GM12878 (cell line): Measurements from ENCODE around the gene LYPD4. TPM values are rescaled to one million over a fixed set of nuclear protein-coding genes. Genes with fewer than 3 reads are reported as not detected.

Experiments
- ATAC-seq: fragments of 200-7000 bp; cut with Tn5 transposase; 3 replicates; pipeline ENCODE4 v1.9.1; 2020; ENCODE audit warnings: mild to moderate bottlenecking, moderate library complexity
- BruUV-seq: library from RNA; stranded (reverse); fragments of 400-500 nt; replicated peaks from 2 replicates; lab custom pipeline; 2021; lab: Mats Ljungman, UMichigan
- CTCF ChIA-PET: fragments of 300-600 bp; sonication (Branson Sonifier 250); formaldehyde crosslinking; extraction: SDS; loops from one replicate; lab custom pipeline; 2021; ENCODE audit warnings: inconsistent platforms; lab: Yijun Ruan, JAX
- POLR2A ChIA-PET: fragments of 350-600 bp; formaldehyde crosslinking; extraction: SDS; loops from one replicate; lab custom pipeline; 2021; ENCODE audit warnings: inconsistent platforms; lab: Charles Lee
- RAD21 ChIA-PET: fragments of 300-600 bp; sonication (Branson Sonifier 250); formaldehyde crosslinking; loops from one replicate; lab custom pipeline; 2023; ENCODE audit warnings: antibody characterized with exemption; ENCODE audit not compliant: unreplicated experiment; lab: Charles Lee
- SMC1A ChIA-PET: fragments of 300-600 bp; sonication (Branson Sonifier 250); formaldehyde crosslinking; loops from one replicate; lab custom pipeline; 2023; ENCODE audit not compliant: unreplicated experiment, uncharacterized antibody; lab: Charles Lee
- DNase-seq: peaks from one replicate; pipeline ENCODE4 v3.0.0-alpha.2; 2011; ENCODE audit warnings: low read depth, low spot score
- FAIRE-seq: peaks from 3 replicates; lab custom pipeline; 2011; peaks lifted over from hg19 to GRCh38; lab: Jason Lieb, UNC
- H2AFZ ChIP-seq: 2 replicates; pipeline ENCODE4 v1.6.0; 2011; ENCODE audit warnings: low read depth, low read length, control low read depth; ENCODE audit not compliant: control insufficient read depth
- H3K27ac ChIP-seq: 2 replicates; pipeline ENCODE4 v1.5.1; 2011; ENCODE audit warnings: control low read depth; ENCODE audit not compliant: control insufficient read depth, insufficient read depth
- H3K27me3 ChIP-seq, 2 experiments: replicated peaks in 1 of 2; 2 replicates each; pipeline versions ENCODE4 v1.6.0 to v1.6.1; 2011; ENCODE audit warnings: low read length in 1 of 2; ENCODE audit not compliant: control insufficient read depth in 2 of 2, insufficient read depth in 2 of 2
- H3K36me3 ChIP-seq, 2 experiments: 2 replicates each; pipeline ENCODE4 v1.5.1; 2011; ENCODE audit warnings: low read length in 1 of 2; ENCODE audit not compliant: control insufficient read depth in 2 of 2, insufficient read depth in 2 of 2
- H3K4me1 ChIP-seq: 2 replicates; pipeline ENCODE4 v1.6.1; 2011; ENCODE audit warnings: mild to moderate bottlenecking, low read length, moderate library complexity, mixed read lengths; ENCODE audit not compliant: control insufficient read depth, insufficient read depth
- H3K4me2 ChIP-seq: 2 replicates; pipeline ENCODE4 v1.6.0; 2011; ENCODE audit warnings: control low read depth; ENCODE audit not compliant: control insufficient read depth, insufficient read depth
- H3K4me3 ChIP-seq: fragments of 200-600 bp; sonication (generic); 2 replicates; pipeline ENCODE4 v1.5.1; 2016
- H3K79me2 ChIP-seq: 2 replicates; pipeline ENCODE4 v1.6.0; 2011; ENCODE audit warnings: low read length; ENCODE audit not compliant: control insufficient read depth, insufficient read depth
- H3K9ac ChIP-seq: 2 replicates; pipeline ENCODE4 v1.8.0; 2011; ENCODE audit warnings: low read length, control low read depth, mixed read lengths; ENCODE audit not compliant: control insufficient read depth, insufficient read depth
- H3K9me3 ChIP-seq: replicated peaks from 3 replicates; pipeline ENCODE4 v1.5.1; 2011; ENCODE audit warnings: mild to moderate bottlenecking, low read length; ENCODE audit not compliant: control insufficient read depth, insufficient read depth
- H4K20me1 ChIP-seq: 2 replicates; pipeline ENCODE4 v1.6.0; 2011; ENCODE audit not compliant: control insufficient read depth, insufficient read depth
- BMI1 ChIP-seq: fragments of 450-650 bp; IDR thresholded peaks from 2 replicates; pipeline ENCODE4 v1.6.1; 2016; ENCODE audit warnings: mild to moderate bottlenecking, moderate library complexity, borderline replicate concordance
- ESRRA ChIP-seq: IDR thresholded peaks from 2 replicates; pipeline ENCODE4 v1.6.1; 2012; ENCODE audit warnings: mild to moderate bottlenecking, low read length, improper control_type of control experiment
- HCFC1 ChIP-seq: fragments of 150-350 bp; IDR thresholded peaks from 2 replicates; pipeline ENCODE4 v1.6.1; 2014; ENCODE audit warnings: low read length
- IKZF1 ChIP-seq: fragments of 450-650 bp; conservative IDR thresholded peaks from 2 replicates; pipeline ENCODE4 v1.6.1; 2017; ENCODE audit warnings: antibody characterized with exemption, mild to moderate bottlenecking
- IRF4 ChIP-seq: IDR thresholded peaks from 2 replicates; pipeline ENCODE4 v1.6.1; 2011; ENCODE audit warnings: low read depth, low read length
- SMARCA5 ChIP-seq: fragments of 450-650 bp; IDR thresholded peaks from 2 replicates; pipeline ENCODE4 v1.6.1; 2017; ENCODE audit warnings: mild to moderate bottlenecking
- SPI1 ChIP-seq: IDR thresholded peaks from 2 replicates; pipeline ENCODE4 v1.6.1; 2011; ENCODE audit warnings: low read depth, mild to moderate bottlenecking, low read length, moderate library complexity, borderline replicate concordance; ENCODE audit not compliant: insufficient read depth
- SRF ChIP-seq, 2 experiments: IDR thresholded peaks; 2 replicates each; pipeline ENCODE4 v1.6.1; 2011; ENCODE audit warnings: low read depth in 2 of 2, low read length in 2 of 2, mild to moderate bottlenecking in 1 of 2, moderate library complexity in 1 of 2
- WGBS: methylation state at CpG from one replicate; pipeline ENCODE4 v1.1.6; 2016; ENCODE audit warnings: low lambda C conversion rate; ENCODE audit not compliant: insufficient replicate concordance, insufficient coverage; ENCODE audit errors: missing lambda C conversion rate; 5-methylcytosine and 5-hydroxymethylcytosine counted together
- in situ Hi-C: fragments of 300-500 bp; cut with MboI; formaldehyde crosslinking; loops from 9 replicates; pipeline ENCODE4 v1.14.3; 2018; ENCODE audit warnings: mixed read lengths
- intact Hi-C: fragments of 100-400 bp; cut with micrococcal nuclease; formaldehyde crosslinking; loops from one replicate; pipeline ENCODE4 v1.14.2; 2022; ENCODE audit not compliant: unreplicated experiment
- polyA plus RNA-seq, 11 experiments: library from polyadenylated mRNA; depleted of rRNA in 4 of 11; unstranded in 6 of 11; stranded (reverse) in 5 of 11; fragments of >200 nt; fragmentation: Nextera tagmentation in 4 of 11; fragmentation: Illumina TruSeq in 1 of 11; extraction: Ambion mirVana in 4 of 11; extraction: Trizol in 1 of 11; gene quantifications; 1 replicate in 1 of 11; 2 replicates in 10 of 11; pipeline versions ENCODE4 v1.2.1 to v1.2.3, GENCODE V29; 2011 to 2016; ENCODE audit warnings: inconsistent platforms in 2 of 11, missing spikeins in 2 of 11, low read depth in 1 of 11
- total RNA-seq, 4 experiments: library from RNA; depleted of rRNA in 3 of 4; stranded (reverse); fragments of >200 nt in 3 of 4; fragmentation: Illumina TruSeq in 1 of 4; extraction: Trizol in 1 of 4; gene quantifications; 2 replicates each; pipeline versions ENCODE4 v1.2.1 to v1.2.3, GENCODE V29; 2013 to 2021
- TF ChIP-seq, protein P1 (sequence below): fragments of 450-650 bp; IDR thresholded peaks from 2 replicates; pipeline ENCODE4 v1.6.1; 2018; ENCODE audit warnings: borderline replicate concordance, mild to moderate bottlenecking; ENCODE audit not compliant: partially characterized antibody
- TF ChIP-seq, protein P2 (sequence below): fragments of 450-650 bp; formaldehyde crosslinking; IDR thresholded peaks from 2 replicates; pipeline ENCODE4 v1.5.0; 2022; ENCODE audit warnings: mild to moderate bottlenecking, missing genetic modification characterization
- TF ChIP-seq, protein P3 (sequence below): IDR thresholded peaks from 2 replicates; pipeline ENCODE4 v1.6.1; 2012; ENCODE audit warnings: low read depth, low read length, improper control_type of control experiment

LYPD4 gene
- total and polyA plus RNA-seq, 10 of the 15 experiments (the other 5 are each of a cell fraction or from before 2014, with no cell fraction given): not detected

DNA sequence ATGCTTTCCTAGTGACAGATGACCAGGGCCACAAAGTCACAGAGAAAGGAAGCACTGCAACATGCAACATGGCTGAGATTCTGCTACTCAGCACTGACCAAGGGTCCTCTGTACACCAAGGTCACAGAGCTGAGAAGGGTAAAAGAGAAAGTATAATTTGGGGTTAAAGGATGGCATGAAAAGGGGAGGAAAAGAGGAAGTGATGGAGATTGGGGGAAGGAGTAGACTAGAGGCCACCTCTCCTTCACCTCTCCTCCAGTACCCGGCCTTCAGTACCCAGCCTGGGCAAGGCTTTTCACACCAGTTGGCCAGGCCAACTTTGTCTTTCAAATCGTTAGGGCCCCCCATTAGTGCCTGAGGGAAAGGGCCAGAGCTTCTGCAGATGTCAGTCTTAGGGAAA lies 9.3 kb upstream of the LYPD4 start:
- FAIRE-seq (no peak), ATAC-seq (no peak; the same call in 2 of the 3 replicates), DNase-seq (no peak)
- H3K27me3 ChIP-seq: peaks cover 0 to 8% of the 10 kb centered on the region in 2 experiments; a peak in 3 of 4 replicates
- no peak overlapping the region for H3K4me2 ChIP-seq
- H2AFZ ChIP-seq: no peak overlapping the region
- no peaks in the 10 kb centered on the region for H3K4me1 ChIP-seq
- no peak overlapping the region for H3K27ac ChIP-seq
- BruUV-seq: no TSS peak
- H4K20me1 ChIP-seq: no peaks in the 10 kb centered on the region
- TF ChIP-seq IRF4 (no peak), SPI1 (peak; percentile 52)
- TF ChIP-seq, protein P1, sequence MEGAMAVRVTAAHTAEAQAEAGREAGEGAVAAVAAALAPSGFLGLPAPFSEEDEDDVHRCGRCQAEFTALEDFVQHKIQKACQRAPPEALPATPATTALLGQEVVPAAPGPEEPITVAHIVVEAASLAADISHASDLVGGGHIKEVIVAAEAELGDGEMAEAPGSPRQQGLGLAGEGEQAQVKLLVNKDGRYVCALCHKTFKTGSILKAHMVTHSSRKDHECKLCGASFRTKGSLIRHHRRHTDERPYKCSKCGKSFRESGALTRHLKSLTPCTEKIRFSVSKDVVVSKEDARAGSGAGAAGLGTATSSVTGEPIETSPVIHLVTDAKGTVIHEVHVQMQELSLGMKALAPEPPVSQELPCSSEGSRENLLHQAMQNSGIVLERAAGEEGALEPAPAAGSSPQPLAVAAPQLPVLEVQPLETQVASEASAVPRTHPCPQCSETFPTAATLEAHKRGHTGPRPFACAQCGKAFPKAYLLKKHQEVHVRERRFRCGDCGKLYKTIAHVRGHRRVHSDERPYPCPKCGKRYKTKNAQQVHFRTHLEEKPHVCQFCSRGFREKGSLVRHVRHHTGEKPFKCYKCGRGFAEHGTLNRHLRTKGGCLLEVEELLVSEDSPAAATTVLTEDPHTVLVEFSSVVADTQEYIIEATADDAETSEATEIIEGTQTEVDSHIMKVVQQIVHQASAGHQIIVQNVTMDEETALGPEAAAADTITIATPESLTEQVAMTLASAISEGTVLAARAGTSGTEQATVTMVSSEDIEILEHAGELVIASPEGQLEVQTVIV: no peak
- in situ Hi-C loops: no loop called here
- ChIA-PET SMC1A (no interaction called here), CTCF (interaction anchor here (1.3 to 4.5 kb wide), 2 partner anchors 18 to 60 kb away, joined by 3 to 24 read pairs; no protein-coding TSS in a partner anchor), POLR2A (no interaction called here), RAD21 (no interaction called here)
- WGBS: 0% methylated on average over 2 of the region's 2 CpGs
- intact Hi-C loops: no loop called here
- no peak overlapping the region for H3K4me3 ChIP-seq
- H3K9me3 ChIP-seq: no peaks in the 10 kb centered on the region; the same call in 2 of the 3 replicates
- no peaks in the 10 kb centered on the region for H3K36me3 ChIP-seq
- H3K79me2 ChIP-seq: no peaks in the 10 kb centered on the region
- H3K9ac ChIP-seq: no peak overlapping the region

DNA sequence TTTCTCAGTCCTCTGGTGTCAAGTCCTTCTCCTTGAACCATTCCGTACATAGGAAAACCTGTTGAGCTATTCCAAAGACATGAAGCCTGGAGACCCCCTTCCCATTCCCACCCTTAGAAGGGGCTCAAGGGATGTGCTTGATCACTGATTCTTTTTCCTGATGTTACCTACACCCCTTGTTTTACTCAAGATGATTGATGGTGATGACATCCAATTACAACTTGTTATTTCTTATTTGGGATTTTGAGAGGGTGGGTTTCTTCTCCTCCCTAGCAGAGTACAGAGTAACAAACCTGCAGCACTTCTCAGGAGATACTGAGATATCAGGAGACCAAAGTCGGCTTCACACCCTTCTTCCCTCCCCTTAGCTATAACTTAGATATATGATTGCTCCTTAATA lies 8.9 kb upstream of the LYPD4 start:
- FAIRE-seq (no peak), DNase-seq (no peak), ATAC-seq (no peak)
- no peaks in the 10 kb centered on the region for H3K4me1 ChIP-seq
- peaks cover 0 to 8% of the 10 kb centered on the region in 2 experiments; a peak in 3 of 4 replicates for H3K27me3 ChIP-seq
- H3K4me2 ChIP-seq: no peak overlapping the region
- no TSS peak for BruUV-seq
- CTCF ChIA-PET: interaction anchor here (1.3 to 4.5 kb wide), 2 partner anchors 18 to 60 kb away, joined by 3 to 24 read pairs; no protein-coding TSS in a partner anchor
- H4K20me1 ChIP-seq: no peaks in the 10 kb centered on the region
- no peaks in the 10 kb centered on the region for H3K36me3 ChIP-seq
- no peak overlapping the region for H3K9ac ChIP-seq
- SMC1A ChIA-PET: no interaction called here
- intact Hi-C loops: no loop called here
- POLR2A ChIA-PET: no interaction called here
- no peaks in the 10 kb centered on the region for H3K79me2 ChIP-seq
- no peaks in the 10 kb centered on the region; the same call in 2 of the 3 replicates for H3K9me3 ChIP-seq
- H3K4me3 ChIP-seq: no peak overlapping the region
- WGBS: 4% methylated on average over 2 of the region's 2 CpGs
- RAD21 ChIA-PET: no interaction called here
- in situ Hi-C loops: no loop called here
- H2AFZ ChIP-seq: no peak overlapping the region
- H3K27ac ChIP-seq: no peak overlapping the region
- TF ChIP-seq IKZF1 (no peak), SMARCA5 (no peak), HCFC1 (no peak), ESRRA (no peak), BMI1 (no peak), SRF (IDR thresholded peaks at IDR 0.05; ENCODE audit: low read depth in 2 of 2, low read length in 2 of 2) (no peak)
- TF ChIP-seq, protein P2, sequence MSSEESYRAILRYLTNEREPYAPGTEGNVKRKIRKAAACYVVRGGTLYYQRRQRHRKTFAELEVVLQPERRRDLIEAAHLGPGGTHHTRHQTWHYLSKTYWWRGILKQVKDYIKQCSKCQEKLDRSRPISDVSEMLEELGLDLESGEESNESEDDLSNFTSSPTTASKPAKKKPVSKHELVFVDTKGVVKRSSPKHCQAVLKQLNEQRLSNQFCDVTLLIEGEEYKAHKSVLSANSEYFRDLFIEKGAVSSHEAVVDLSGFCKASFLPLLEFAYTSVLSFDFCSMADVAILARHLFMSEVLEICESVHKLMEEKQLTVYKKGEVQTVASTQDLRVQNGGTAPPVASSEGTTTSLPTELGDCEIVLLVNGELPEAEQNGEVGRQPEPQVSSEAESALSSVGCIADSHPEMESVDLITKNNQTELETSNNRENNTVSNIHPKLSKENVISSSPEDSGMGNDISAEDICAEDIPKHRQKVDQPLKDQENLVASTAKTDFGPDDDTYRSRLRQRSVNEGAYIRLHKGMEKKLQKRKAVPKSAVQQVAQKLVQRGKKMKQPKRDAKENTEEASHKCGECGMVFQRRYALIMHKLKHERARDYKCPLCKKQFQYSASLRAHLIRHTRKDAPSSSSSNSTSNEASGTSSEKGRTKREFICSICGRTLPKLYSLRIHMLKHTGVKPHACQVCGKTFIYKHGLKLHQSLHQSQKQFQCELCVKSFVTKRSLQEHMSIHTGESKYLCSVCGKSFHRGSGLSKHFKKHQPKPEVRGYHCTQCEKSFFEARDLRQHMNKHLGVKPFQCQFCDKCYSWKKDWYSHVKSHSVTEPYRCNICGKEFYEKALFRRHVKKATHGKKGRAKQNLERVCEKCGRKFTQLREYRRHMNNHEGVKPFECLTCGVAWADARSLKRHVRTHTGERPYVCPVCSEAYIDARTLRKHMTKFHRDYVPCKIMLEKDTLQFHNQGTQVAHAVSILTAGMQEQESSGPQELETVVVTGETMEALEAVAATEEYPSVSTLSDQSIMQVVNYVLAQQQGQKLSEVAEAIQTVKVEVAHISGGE (CRISPR knock-in tag): no peak
- TF ChIP-seq, protein P3, sequence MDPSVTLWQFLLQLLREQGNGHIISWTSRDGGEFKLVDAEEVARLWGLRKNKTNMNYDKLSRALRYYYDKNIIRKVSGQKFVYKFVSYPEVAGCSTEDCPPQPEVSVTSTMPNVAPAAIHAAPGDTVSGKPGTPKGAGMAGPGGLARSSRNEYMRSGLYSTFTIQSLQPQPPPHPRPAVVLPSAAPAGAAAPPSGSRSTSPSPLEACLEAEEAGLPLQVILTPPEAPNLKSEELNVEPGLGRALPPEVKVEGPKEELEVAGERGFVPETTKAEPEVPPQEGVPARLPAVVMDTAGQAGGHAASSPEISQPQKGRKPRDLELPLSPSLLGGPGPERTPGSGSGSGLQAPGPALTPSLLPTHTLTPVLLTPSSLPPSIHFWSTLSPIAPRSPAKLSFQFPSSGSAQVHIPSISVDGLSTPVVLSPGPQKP: no peak
